ENCODE results near the gene ERI3. TPM values are rescaled to one million over a fixed set of nuclear protein-coding genes. Genes with fewer than 3 reads are reported as not detected.

The ERI3 gene
- total RNA-seq, 1 experiment from 2014 or later = 71.4 TPM

GRCh38 chr1:44327679-44328491 is 27.2 kb downstream of the ERI3 start:
- peaks cover 24% of the 10 kb centered on the region for H3K36me3 Mint-ChIP-seq (ENCODE audit: insufficient read depth, unreplicated experiment)
- peak overlapping the region; percentile 86 for H3K27ac Mint-ChIP-seq (ENCODE audit: unreplicated experiment)
- H3K4me3 Mint-ChIP-seq (ENCODE audit: low read depth, unreplicated experiment) = peak overlapping the region; percentile 42
- TF ChIP-seq CTCF (IDR thresholded peaks at IDR 0.05; ENCODE audit: unreplicated experiment) = no peak
- intact Hi-C loops (cut with micrococcal nuclease; ENCODE audit: unreplicated experiment) = no loop called here
- no peaks in the 10 kb centered on the region for H3K9me3 Mint-ChIP-seq (ENCODE audit: low read depth, unreplicated experiment)
- CTCF ChIA-PET = interaction anchor here (1.2 to 2.3 kb wide), 3 partner anchors 10 to 50 kb away, joined by 3 to 8 read pairs (median 4); no protein-coding TSS in a partner anchor
- no peaks in the 10 kb centered on the region for H3K27me3 Mint-ChIP-seq (ENCODE audit: unreplicated experiment)
- H3K4me1 Mint-ChIP-seq (ENCODE audit: low read depth, unreplicated experiment) = peaks cover 61% of the 10 kb centered on the region
- peak; percentile 98 for DNase-seq
- no TSS peak for BruUV-seq (replicated peaks)

GRCh38 chr1:44326821-44327465 is 28.1 kb downstream of the ERI3 start:
- CTCF ChIA-PET = interaction anchor here (0.7 to 2.3 kb wide), 3 partner anchors 9 to 43 kb away, joined by 3 to 8 read pairs (median 3); no protein-coding TSS in a partner anchor
- Mint-ChIP-seq H3K36me3 (ENCODE audit: insufficient read depth, unreplicated experiment) (peaks cover 24% of the 10 kb centered on the region), H3K9me3 (ENCODE audit: low read depth, unreplicated experiment) (no peaks in the 10 kb centered on the region), H3K27ac (ENCODE audit: unreplicated experiment) (peak overlapping the region; percentile 86), H3K27me3 (ENCODE audit: unreplicated experiment) (no peaks in the 10 kb centered on the region), H3K4me3 (ENCODE audit: low read depth, unreplicated experiment) (peak overlapping the region; percentile 42), H3K4me1 (ENCODE audit: low read depth, unreplicated experiment) (peaks cover 58% of the 10 kb centered on the region)
- no peak for DNase-seq
- TF ChIP-seq CTCF (IDR thresholded peaks at IDR 0.05; ENCODE audit: unreplicated experiment) = no peak
- intact Hi-C loops (cut with micrococcal nuclease; ENCODE audit: unreplicated experiment) = no loop called here
- BruUV-seq (replicated peaks) = no TSS peak

GRCh38 chr1:44326024-44326701 is 28.9 kb downstream of the ERI3 start:
- TF ChIP-seq CTCF (IDR thresholded peaks at IDR 0.05; ENCODE audit: unreplicated experiment) = no peak
- BruUV-seq (replicated peaks) = no TSS peak
- H3K4me3 Mint-ChIP-seq (ENCODE audit: low read depth, unreplicated experiment) = no peak overlapping the region
- H3K27ac Mint-ChIP-seq (ENCODE audit: unreplicated experiment) = no peak overlapping the region
- DNase-seq = no peak
- H3K27me3 Mint-ChIP-seq (ENCODE audit: unreplicated experiment) = no peaks in the 10 kb centered on the region
- intact Hi-C loops (cut with micrococcal nuclease; ENCODE audit: unreplicated experiment) = no loop called here
- peaks cover 18% of the 10 kb centered on the region for H3K36me3 Mint-ChIP-seq (ENCODE audit: insufficient read depth, unreplicated experiment)
- peaks cover 51% of the 10 kb centered on the region for H3K4me1 Mint-ChIP-seq (ENCODE audit: low read depth, unreplicated experiment)
- no peaks in the 10 kb centered on the region for H3K9me3 Mint-ChIP-seq (ENCODE audit: low read depth, unreplicated experiment)
- CTCF ChIA-PET = interaction anchor here (1.8 to 2.3 kb wide), 2 partner anchors 8 to 10 kb away, joined by 3 to 8 read pairs; no protein-coding TSS in a partner anchor

- no TSS peak for BruUV-seq (replicated peaks)
- DNase-seq = no peak
- intact Hi-C loops (cut with micrococcal nuclease; ENCODE audit: unreplicated experiment) = no loop called here
- H3K36me3 Mint-ChIP-seq (ENCODE audit: insufficient read depth, unreplicated experiment) = peaks cover 17% of the 10 kb centered on the region
- H3K4me1 Mint-ChIP-seq (ENCODE audit: low read depth, unreplicated experiment) = peaks cover 29% of the 10 kb centered on the region
- no peak overlapping the region for H3K27ac Mint-ChIP-seq (ENCODE audit: unreplicated experiment)
- no peaks in the 10 kb centered on the region for H3K27me3 Mint-ChIP-seq (ENCODE audit: unreplicated experiment)
- no peaks in the 10 kb centered on the region for H3K9me3 Mint-ChIP-seq (ENCODE audit: low read depth, unreplicated experiment)
- no peak overlapping the region for H3K4me3 Mint-ChIP-seq (ENCODE audit: low read depth, unreplicated experiment)
- TF ChIP-seq CTCF (IDR thresholded peaks at IDR 0.05; ENCODE audit: unreplicated experiment) = no peak
- CTCF ChIA-PET = interaction anchor here (0.6 kb wide), 1 partner anchor 1002 kb away, joined by 6 read pairs; no protein-coding TSS in a partner anchor
Observed at GRCh38 chr1:44323947-44324346, 31.1 kb downstream of the ERI3 start.
